Measurements from ENCODE around the gene U2AF2. TPM values are rescaled to one million over a fixed set of nuclear protein-coding genes. Genes with fewer than 3 reads are reported as not detected.

The U2AF2 gene
- polyA plus RNA-seq, 1 of the 3 experiments (the other 2 are of a cell fraction) = 321 TPM

DNA sequence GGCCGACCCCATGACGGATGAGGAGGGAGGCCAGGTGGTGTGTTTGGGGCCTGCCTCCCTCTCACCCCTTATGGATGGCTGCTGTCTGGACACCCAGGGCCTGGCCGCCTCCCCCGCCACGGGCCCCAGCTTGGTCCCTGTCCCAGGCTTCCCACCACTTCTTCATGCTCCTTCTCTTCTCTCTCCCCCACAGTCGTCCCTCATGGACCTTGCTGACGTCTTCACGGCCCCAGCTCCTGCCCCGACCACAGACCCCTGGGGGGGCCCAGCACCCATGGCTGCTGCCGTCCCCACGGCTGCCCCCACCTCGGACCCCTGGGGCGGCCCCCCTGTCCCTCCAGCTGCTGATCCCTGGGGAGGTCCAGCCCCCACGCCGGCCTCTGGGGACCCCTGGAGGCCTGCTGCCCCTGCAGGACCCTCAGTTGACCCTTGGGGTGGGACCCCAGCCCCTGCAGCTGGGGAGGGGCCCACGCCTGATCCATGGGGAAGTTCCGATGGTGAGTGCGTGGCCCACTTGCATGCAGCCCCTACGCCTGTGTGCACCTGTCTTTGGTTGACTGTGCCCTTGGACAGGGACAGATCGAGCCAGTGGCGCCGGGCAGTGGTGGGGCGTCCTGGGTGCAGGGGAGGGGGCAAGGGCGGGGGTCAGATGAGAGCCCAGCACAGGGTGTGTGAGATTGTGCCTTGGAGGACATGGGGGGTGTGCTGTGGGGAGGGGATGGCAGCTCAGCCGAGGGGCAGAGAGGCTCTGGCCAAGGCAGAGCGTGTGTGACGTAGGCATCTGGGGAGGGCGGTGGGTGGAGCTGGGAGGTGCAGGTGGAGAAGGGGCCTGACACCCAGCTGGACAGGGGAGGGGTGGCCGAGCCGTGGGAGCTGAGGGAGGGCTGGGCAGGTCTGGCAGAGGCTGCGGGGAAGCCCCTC, 37.0 kb downstream of the U2AF2 start (continued):
- TF ChIP-seq, protein P1, sequence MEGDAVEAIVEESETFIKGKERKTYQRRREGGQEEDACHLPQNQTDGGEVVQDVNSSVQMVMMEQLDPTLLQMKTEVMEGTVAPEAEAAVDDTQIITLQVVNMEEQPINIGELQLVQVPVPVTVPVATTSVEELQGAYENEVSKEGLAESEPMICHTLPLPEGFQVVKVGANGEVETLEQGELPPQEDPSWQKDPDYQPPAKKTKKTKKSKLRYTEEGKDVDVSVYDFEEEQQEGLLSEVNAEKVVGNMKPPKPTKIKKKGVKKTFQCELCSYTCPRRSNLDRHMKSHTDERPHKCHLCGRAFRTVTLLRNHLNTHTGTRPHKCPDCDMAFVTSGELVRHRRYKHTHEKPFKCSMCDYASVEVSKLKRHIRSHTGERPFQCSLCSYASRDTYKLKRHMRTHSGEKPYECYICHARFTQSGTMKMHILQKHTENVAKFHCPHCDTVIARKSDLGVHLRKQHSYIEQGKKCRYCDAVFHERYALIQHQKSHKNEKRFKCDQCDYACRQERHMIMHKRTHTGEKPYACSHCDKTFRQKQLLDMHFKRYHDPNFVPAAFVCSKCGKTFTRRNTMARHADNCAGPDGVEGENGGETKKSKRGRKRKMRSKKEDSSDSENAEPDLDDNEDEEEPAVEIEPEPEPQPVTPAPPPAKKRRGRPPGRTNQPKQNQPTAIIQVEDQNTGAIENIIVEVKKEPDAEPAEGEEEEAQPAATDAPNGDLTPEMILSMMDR (IDR thresholded peaks at IDR 0.05) = no peak
- TF ChIP-seq, protein P2, sequence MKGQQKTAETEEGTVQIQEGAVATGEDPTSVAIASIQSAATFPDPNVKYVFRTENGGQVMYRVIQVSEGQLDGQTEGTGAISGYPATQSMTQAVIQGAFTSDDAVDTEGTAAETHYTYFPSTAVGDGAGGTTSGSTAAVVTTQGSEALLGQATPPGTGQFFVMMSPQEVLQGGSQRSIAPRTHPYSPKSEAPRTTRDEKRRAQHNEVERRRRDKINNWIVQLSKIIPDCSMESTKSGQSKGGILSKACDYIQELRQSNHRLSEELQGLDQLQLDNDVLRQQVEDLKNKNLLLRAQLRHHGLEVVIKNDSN (IDR thresholded peaks at IDR 0.05; ENCODE audit: borderline replicate concordance, low read depth) = no peak
- TF ChIP-seq, protein P3, sequence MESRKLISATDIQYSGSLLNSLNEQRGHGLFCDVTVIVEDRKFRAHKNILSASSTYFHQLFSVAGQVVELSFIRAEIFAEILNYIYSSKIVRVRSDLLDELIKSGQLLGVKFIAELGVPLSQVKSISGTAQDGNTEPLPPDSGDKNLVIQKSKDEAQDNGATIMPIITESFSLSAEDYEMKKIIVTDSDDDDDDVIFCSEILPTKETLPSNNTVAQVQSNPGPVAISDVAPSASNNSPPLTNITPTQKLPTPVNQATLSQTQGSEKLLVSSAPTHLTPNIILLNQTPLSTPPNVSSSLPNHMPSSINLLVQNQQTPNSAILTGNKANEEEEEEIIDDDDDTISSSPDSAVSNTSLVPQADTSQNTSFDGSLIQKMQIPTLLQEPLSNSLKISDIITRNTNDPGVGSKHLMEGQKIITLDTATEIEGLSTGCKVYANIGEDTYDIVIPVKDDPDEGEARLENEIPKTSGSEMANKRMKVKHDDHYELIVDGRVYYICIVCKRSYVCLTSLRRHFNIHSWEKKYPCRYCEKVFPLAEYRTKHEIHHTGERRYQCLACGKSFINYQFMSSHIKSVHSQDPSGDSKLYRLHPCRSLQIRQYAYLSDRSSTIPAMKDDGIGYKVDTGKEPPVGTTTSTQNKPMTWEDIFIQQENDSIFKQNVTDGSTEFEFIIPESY (IDR thresholded peaks at IDR 0.05; ENCODE audit: borderline replicate concordance, low read depth) = no peak
- TF ChIP-seq GABPA (IDR thresholded peaks at IDR 0.05; ENCODE audit: low read depth) = no peak

DNA sequence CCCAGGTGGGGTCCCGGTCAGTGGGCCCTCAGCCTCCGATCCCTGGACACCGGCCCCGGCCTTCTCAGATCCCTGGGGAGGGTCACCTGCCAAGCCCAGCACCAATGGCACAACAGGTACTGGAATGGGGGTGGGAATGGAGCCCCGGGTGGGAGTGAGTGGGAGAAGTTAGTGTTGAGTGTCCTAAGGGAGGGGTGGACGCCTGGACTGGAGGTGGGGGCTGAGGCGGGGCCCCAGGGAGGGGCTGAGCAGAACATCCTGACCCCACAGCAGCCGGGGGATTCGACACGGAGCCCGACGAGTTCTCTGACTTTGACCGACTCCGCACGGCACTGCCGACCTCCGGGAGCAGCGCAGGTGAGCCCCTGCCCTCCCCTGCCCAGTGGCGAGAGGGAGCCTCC, 37.8 kb downstream of the U2AF2 start:
- TF ChIP-seq, protein P4, sequence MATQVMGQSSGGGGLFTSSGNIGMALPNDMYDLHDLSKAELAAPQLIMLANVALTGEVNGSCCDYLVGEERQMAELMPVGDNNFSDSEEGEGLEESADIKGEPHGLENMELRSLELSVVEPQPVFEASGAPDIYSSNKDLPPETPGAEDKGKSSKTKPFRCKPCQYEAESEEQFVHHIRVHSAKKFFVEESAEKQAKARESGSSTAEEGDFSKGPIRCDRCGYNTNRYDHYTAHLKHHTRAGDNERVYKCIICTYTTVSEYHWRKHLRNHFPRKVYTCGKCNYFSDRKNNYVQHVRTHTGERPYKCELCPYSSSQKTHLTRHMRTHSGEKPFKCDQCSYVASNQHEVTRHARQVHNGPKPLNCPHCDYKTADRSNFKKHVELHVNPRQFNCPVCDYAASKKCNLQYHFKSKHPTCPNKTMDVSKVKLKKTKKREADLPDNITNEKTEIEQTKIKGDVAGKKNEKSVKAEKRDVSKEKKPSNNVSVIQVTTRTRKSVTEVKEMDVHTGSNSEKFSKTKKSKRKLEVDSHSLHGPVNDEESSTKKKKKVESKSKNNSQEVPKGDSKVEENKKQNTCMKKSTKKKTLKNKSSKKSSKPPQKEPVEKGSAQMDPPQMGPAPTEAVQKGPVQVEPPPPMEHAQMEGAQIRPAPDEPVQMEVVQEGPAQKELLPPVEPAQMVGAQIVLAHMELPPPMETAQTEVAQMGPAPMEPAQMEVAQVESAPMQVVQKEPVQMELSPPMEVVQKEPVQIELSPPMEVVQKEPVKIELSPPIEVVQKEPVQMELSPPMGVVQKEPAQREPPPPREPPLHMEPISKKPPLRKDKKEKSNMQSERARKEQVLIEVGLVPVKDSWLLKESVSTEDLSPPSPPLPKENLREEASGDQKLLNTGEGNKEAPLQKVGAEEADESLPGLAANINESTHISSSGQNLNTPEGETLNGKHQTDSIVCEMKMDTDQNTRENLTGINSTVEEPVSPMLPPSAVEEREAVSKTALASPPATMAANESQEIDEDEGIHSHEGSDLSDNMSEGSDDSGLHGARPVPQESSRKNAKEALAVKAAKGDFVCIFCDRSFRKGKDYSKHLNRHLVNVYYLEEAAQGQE (IDR thresholded peaks at IDR 0.05; ENCODE audit: low read depth, low read length) = no peak
- WGBS (ENCODE audit: low lambda C conversion rate) = 86% methylated on average over 5 of the region's 19 CpGs
- Histone ChIP-seq H4K20me1 (ENCODE audit: insufficient read depth) (peaks cover 6% of the 10 kb centered on the region), H3K9ac (no peak overlapping the region), H2AFZ (ENCODE audit: low read depth) (no peak overlapping the region), H3K9me3 (no peaks in the 10 kb centered on the region), H3K4me1 (ENCODE audit: control insufficient read depth in 1 of 2, insufficient read depth in 2 of 2, low read depth in 1 of 2, low read length in 1 of 2) (no peaks in the 10 kb centered on the region), H3K4me3 (ENCODE audit: low read depth in 2 of 2, low read length in 1 of 2) (no peak overlapping the region), H3K27me3 (ENCODE audit: insufficient read depth) (no peaks in the 10 kb centered on the region), H3K36me3 (replicated peaks in 1 of 2; ENCODE audit: control insufficient read depth in 1 of 2, insufficient read depth in 2 of 2, low read length in 1 of 2) (peaks cover 0 to 75% of the 10 kb centered on the region in 2 experiments), H3K4me2 (no peak overlapping the region), H3K9me2 (no peaks in the 10 kb centered on the region), H3K79me2 (ENCODE audit: insufficient read depth) (peaks cover 5% of the 10 kb centered on the region; the same call in 1 of the 2 replicates), H3F3A (replicated peaks; ENCODE audit: insufficient read depth) (no peaks in the 10 kb centered on the region), H3K27ac (ENCODE audit: low read depth in 2 of 2, low read length in 1 of 2) (no peak overlapping the region)
- no peak for DNase-seq
- POLR2A ChIA-PET = no interaction called here
- CTCF ChIA-PET = interaction anchor here (0.6 kb wide), 1 partner anchor 8 kb away, joined by 3 read pairs; no protein-coding TSS in a partner anchor
